GM19240 (cell line): ENCODE measurements around the gene IGFL4.

Experiments
- DNase-seq: peaks from one replicate; pipeline ENCODE4 v3.0.0; 2011; ENCODE audit warnings: low spot score; ENCODE audit not compliant: insufficient read length

The IGFL4 gene

DNA sequence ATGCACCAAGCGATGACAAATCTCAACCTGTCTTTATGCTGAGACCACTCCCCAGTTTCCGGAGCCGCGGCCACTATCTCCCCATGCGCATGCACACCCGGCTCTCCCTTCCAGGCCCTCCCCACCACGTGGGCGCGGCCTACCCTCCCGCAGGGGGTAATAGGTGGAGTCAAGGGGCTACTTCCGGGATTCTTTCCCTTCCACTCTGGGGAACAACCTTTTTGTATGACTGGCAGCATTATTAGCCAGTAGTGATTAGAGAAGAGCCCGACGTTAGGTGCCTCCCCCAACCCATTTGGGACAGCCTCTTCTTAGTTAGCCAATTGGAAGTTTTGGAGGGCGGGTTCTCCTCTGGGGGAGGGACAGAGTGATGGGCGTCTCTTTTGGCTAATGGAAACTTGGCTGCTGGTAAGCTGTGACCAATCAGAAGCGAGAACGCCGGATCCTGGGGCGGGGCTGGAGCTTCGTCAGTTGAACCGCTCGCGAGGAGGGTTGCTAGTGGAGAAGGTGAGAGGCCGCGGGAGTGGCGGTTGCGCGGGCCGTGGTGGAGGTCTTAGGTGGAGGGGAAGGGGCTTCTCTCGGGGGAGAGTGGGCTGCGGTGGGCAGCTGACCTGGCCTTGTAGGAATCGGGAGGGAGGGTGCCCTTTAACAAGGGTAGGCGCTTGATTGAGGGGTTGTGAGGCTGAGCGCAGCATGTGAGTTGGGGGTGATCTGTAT lies 45.6 kb downstream of the IGFL4 start, which contains the start of gene CCDC61:
Gene CCDC61 (plus strand): TSS at position 470 of the 717 bp plus-strand sequence. CDS start 7,552 bp downstream, outside the sequence.
- peak; percentile 97 for DNase-seq

DNA sequence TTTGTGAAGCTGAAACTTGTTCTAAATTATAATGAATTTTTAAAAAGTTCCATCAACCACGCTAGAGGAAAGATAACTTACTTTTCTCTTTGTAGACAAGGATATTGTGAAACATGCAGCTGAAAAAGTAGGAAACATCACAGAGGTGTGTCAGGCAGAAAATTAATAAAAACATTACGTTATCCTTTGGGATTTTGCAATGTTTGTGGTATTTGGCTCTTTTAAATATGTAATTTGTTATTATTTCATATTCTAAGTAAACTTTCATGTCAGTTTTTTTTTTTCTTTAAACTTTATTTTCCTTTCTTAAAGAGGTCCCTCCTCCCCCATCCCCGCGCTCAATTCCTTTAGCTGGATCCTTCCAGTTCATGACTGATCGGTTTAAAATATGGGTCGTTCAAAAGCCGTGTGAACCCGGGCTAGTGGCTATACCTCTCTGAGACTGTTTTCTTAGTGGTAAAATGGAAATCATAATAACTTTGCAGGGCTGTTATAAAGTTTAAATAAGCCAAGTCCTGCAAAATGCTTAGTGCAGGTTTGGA lies 46.3 kb downstream of the IGFL4 start:
- DNase-seq: no peak

DNA sequence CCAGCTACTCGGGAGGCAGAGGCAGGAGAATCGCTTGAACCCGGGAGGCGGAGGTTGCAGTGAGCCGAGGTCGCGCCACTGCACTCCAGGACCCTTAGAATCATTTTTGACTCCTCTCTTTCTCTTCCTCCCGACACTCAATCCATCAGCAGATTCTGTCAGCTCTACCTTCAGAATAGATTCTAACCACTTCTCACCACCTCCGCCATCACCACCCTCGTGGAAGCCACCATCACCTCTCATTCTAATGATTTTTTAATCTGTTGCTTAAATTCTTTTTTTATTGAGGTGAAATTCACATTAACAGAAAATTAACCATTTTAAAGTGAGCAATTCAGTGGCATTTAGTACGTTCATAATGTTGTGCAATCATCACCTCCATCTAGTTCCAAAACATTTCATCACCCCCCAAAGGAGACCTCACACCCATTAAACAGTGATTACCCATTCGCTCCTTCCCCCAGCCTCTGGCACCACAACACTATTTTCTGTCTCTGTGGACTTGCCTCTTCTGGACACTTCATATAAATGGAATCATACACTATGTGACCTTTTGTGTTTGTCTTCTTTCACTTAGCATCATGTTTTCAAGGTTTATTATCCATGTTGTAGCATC lies 50.6 kb downstream of the IGFL4 start:
- DNase-seq: no peak
